Large intestine (tissue), 3 donors: ENCODE results near the gene CCDC170. TPM values are rescaled to one million over a fixed set of nuclear protein-coding genes. Genes with fewer than 3 reads are reported as not detected.

Experiments
- DNase-seq, 2 donors: peaks; one replicate each; pipeline versions ENCODE4 v3.0.0 to v3.0.0-alpha.2; 2013
- H3K27ac ChIP-seq: one replicate; pipeline ENCODE4 v1.5.1; 2013; ENCODE audit warnings: low read length
- H3K27me3 ChIP-seq: 2 replicates; pipeline ENCODE4 v1.6.1; 2013; ENCODE audit warnings: low read length; ENCODE audit not compliant: control insufficient read depth, insufficient read depth
- H3K36me3 ChIP-seq: 2 replicates; pipeline ENCODE4 v1.6.1; 2013; ENCODE audit warnings: low read length; ENCODE audit not compliant: control insufficient read depth, insufficient read depth
- H3K4me1 ChIP-seq: one replicate; pipeline ENCODE4 v1.6.1; 2013; ENCODE audit warnings: low read length; ENCODE audit not compliant: control insufficient read depth, insufficient read depth
- H3K4me3 ChIP-seq: one replicate; pipeline ENCODE4 v1.5.1; 2013; ENCODE audit warnings: low read length
- H3K9me3 ChIP-seq: one replicate; pipeline ENCODE4 v1.6.1; 2013; ENCODE audit warnings: mild to moderate bottlenecking, low read depth, low read length, moderate library complexity; ENCODE audit not compliant: control insufficient read depth
- WGBS: methylation state at CpG from one replicate; pipeline ENCODE4 v1.1.5; 2013; ENCODE audit warnings: low lambda C conversion rate; ENCODE audit not compliant: insufficient coverage; 5-methylcytosine and 5-hydroxymethylcytosine counted together
- polyA plus RNA-seq: library from polyadenylated mRNA; unstranded; fragments of 120-200 nt; gene quantifications from one replicate; pipeline ENCODE4 v1.2.1, GENCODE V29; 2013

Gene CCDC170
- polyA plus RNA-seq, 1 donor, result 1.6 TPM

- Histone ChIP-seq H3K9me3 (peaks cover 2% of the 10 kb centered on the region), H3K4me1 (no peaks in the 10 kb centered on the region), H3K27ac (no peak overlapping the region), H3K4me3 (no peak overlapping the region), H3K36me3 (no peaks in the 10 kb centered on the region), H3K27me3 (no peaks in the 10 kb centered on the region)
- 86% methylated on average over 1 of the region's 2 CpGs for WGBS
- no peak for DNase-seq
These were observed 172.7 kb downstream of the CCDC170 start for GRCh38 chr6:151666526-151666925.

- WGBS, result 57% methylated on average over 1 of the region's 3 CpGs
- Histone ChIP-seq H3K4me1 (no peaks in the 10 kb centered on the region), H3K27me3 (no peaks in the 10 kb centered on the region), H3K36me3 (no peaks in the 10 kb centered on the region), H3K4me3 (no peak overlapping the region), H3K27ac (no peak overlapping the region), H3K9me3 (peaks cover 2% of the 10 kb centered on the region)
- no peak for DNase-seq
These were observed 175.4 kb downstream of the CCDC170 start for GRCh38 chr6:151669208-151669560.

- Histone ChIP-seq H3K27ac (no peak overlapping the region), H3K9me3 (peaks cover 2% of the 10 kb centered on the region), H3K36me3 (no peaks in the 10 kb centered on the region), H3K4me3 (no peak overlapping the region), H3K4me1 (no peaks in the 10 kb centered on the region), H3K27me3 (no peaks in the 10 kb centered on the region)
- DNase-seq, result no peak
- 90% methylated on average over 5 of the region's 8 CpGs for WGBS
These were observed 176.3 kb downstream of the CCDC170 start for GRCh38 chr6:151670116-151670515.

Other genes starting within 250 kb of the CCDC170 start
- 16.0 TPM for gene ZBTB2, start 102.5 kb upstream of the CCDC170 start, polyA plus RNA-seq
- gene RMND1, start 41.9 kb upstream of the CCDC170 start, polyA plus RNA-seq, result 41.2 TPM